ENCODE results near the gene MYL1. TPM values are rescaled to one million over a fixed set of nuclear protein-coding genes. Genes with fewer than 3 reads are reported as not detected.

The MYL1 gene
- total RNA-seq, 2 experiments from 2014 or later = not detected

- no peaks in the 10 kb centered on the region for H3K9me3 Mint-ChIP-seq
- no peaks in the 10 kb centered on the region for H3K4me1 Mint-ChIP-seq (ENCODE audit: low read depth)
- ChIA-PET POLR2A (no interaction called here), CTCF (no interaction called here)
- no peaks in the 10 kb centered on the region for H3K36me3 Mint-ChIP-seq
- DNase-seq = no peak
- intact Hi-C loops (cut with micrococcal nuclease) = no loop called here
- no peak overlapping the region for H3K27ac Mint-ChIP-seq
- no peaks in the 10 kb centered on the region for H3K27me3 Mint-ChIP-seq
- no peak overlapping the region for H3K4me3 Mint-ChIP-seq
Measured at GRCh38 chr2:210303498-210303897, 11.5 kb downstream of the MYL1 start.

- Mint-ChIP-seq H3K9me3 (no peaks in the 10 kb centered on the region), H3K4me1 (ENCODE audit: low read depth) (no peaks in the 10 kb centered on the region), H3K27ac (no peak overlapping the region), H3K36me3 (no peaks in the 10 kb centered on the region), H3K27me3 (no peaks in the 10 kb centered on the region), H3K4me3 (no peak overlapping the region)
- CTCF ChIA-PET = no interaction called here
- POLR2A ChIA-PET = no interaction called here
- intact Hi-C loops (cut with micrococcal nuclease) = no loop called here
- DNase-seq = no peak
Measured at GRCh38 chr2:210302326-210302725, 12.6 kb downstream of the MYL1 start.

GRCh38 chr2:210299866-210300373, 15.1 kb downstream of the MYL1 start:
- peaks cover 1% of the 10 kb centered on the region for H3K27me3 Mint-ChIP-seq
- H3K4me1 Mint-ChIP-seq (ENCODE audit: low read depth) = no peaks in the 10 kb centered on the region
- POLR2A ChIA-PET = no interaction called here
- no peak overlapping the region for H3K4me3 Mint-ChIP-seq
- no peak for DNase-seq
- H3K9me3 Mint-ChIP-seq = no peaks in the 10 kb centered on the region
- intact Hi-C loops (cut with micrococcal nuclease) = no loop called here
- CTCF ChIA-PET = no interaction called here
- no peak overlapping the region for H3K27ac Mint-ChIP-seq
- H3K36me3 Mint-ChIP-seq = no peaks in the 10 kb centered on the region

- DNase-seq = no peak
- intact Hi-C loops (cut with micrococcal nuclease) = no loop called here
- Mint-ChIP-seq H3K9me3 (peaks cover 8% of the 10 kb centered on the region), H3K27me3 (no peaks in the 10 kb centered on the region), H3K4me3 (no peak overlapping the region), H3K27ac (no peak overlapping the region), H3K4me1 (ENCODE audit: low read depth) (no peaks in the 10 kb centered on the region), H3K36me3 (no peaks in the 10 kb centered on the region)
- CTCF ChIA-PET = no interaction called here
- POLR2A ChIA-PET = no interaction called here
Measured at GRCh38 chr2:210288408-210288807, 26.6 kb downstream of the MYL1 start.

GRCh38 chr2:210287301-210287700, 27.7 kb downstream of the MYL1 start:
- H3K36me3 Mint-ChIP-seq = no peaks in the 10 kb centered on the region
- ChIA-PET POLR2A (no interaction called here), CTCF (no interaction called here)
- H3K4me1 Mint-ChIP-seq (ENCODE audit: low read depth) = no peaks in the 10 kb centered on the region
- intact Hi-C loops (cut with micrococcal nuclease) = no loop called here
- H3K27me3 Mint-ChIP-seq = no peaks in the 10 kb centered on the region
- H3K4me3 Mint-ChIP-seq = no peak overlapping the region
- H3K9me3 Mint-ChIP-seq = peaks cover 12% of the 10 kb centered on the region
- no peak overlapping the region for H3K27ac Mint-ChIP-seq
- no peak for DNase-seq

- Mint-ChIP-seq H3K4me3 (no peak overlapping the region), H3K27me3 (no peaks in the 10 kb centered on the region), H3K36me3 (no peaks in the 10 kb centered on the region), H3K4me1 (ENCODE audit: low read depth) (no peaks in the 10 kb centered on the region), H3K9me3 (peaks cover 12% of the 10 kb centered on the region), H3K27ac (no peak overlapping the region)
- CTCF ChIA-PET = interaction anchor here (0.6 kb wide), 1 partner anchor 1831 kb away, joined by 3 read pairs; no protein-coding TSS in a partner anchor
- intact Hi-C loops (cut with micrococcal nuclease) = no loop called here
- POLR2A ChIA-PET = no interaction called here
- no peak for DNase-seq
Measured at GRCh38 chr2:210286123-210286680, 28.8 kb downstream of the MYL1 start.

- ChIA-PET CTCF (no interaction called here), POLR2A (no interaction called here)
- no peak for DNase-seq
- Mint-ChIP-seq H3K27ac (no peak overlapping the region), H3K4me1 (ENCODE audit: low read depth) (no peaks in the 10 kb centered on the region), H3K27me3 (no peaks in the 10 kb centered on the region), H3K36me3 (no peaks in the 10 kb centered on the region), H3K4me3 (no peak overlapping the region), H3K9me3 (peaks cover 3% of the 10 kb centered on the region)
- intact Hi-C loops (cut with micrococcal nuclease) = no loop called here
Measured at GRCh38 chr2:210277133-210277532, 37.8 kb downstream of the MYL1 start.

- intact Hi-C loops (cut with micrococcal nuclease) = no loop called here
- ChIA-PET POLR2A (no interaction called here), CTCF (no interaction called here)
- Mint-ChIP-seq H3K27me3 (no peaks in the 10 kb centered on the region), H3K9me3 (no peaks in the 10 kb centered on the region), H3K4me1 (ENCODE audit: low read depth) (no peaks in the 10 kb centered on the region), H3K27ac (no peak overlapping the region), H3K4me3 (no peak overlapping the region), H3K36me3 (no peaks in the 10 kb centered on the region)
- no peak for DNase-seq
Measured at GRCh38 chr2:210271300-210271699, 43.7 kb downstream of the MYL1 start.

GRCh38 chr2:210269148-210269547, 45.8 kb downstream of the MYL1 start:
- intact Hi-C loops (cut with micrococcal nuclease) = no loop called here
- Mint-ChIP-seq H3K36me3 (no peaks in the 10 kb centered on the region), H3K9me3 (no peaks in the 10 kb centered on the region), H3K27me3 (peaks cover 4% of the 10 kb centered on the region), H3K4me1 (ENCODE audit: low read depth) (no peaks in the 10 kb centered on the region), H3K27ac (no peak overlapping the region), H3K4me3 (no peak overlapping the region)
- ChIA-PET POLR2A (no interaction called here), CTCF (no interaction called here)
- no peak for DNase-seq

GRCh38 chr2:210268281-210268680, 46.7 kb downstream of the MYL1 start:
- Mint-ChIP-seq H3K36me3 (no peaks in the 10 kb centered on the region), H3K4me3 (no peak overlapping the region), H3K4me1 (ENCODE audit: low read depth) (no peaks in the 10 kb centered on the region), H3K27me3 (peaks cover 4% of the 10 kb centered on the region), H3K27ac (no peak overlapping the region), H3K9me3 (no peaks in the 10 kb centered on the region)
- ChIA-PET POLR2A (no interaction called here), CTCF (no interaction called here)
- DNase-seq = no peak
- intact Hi-C loops (cut with micrococcal nuclease) = no loop called here

GRCh38 chr2:210267698-210268097, 47.3 kb downstream of the MYL1 start:
- Mint-ChIP-seq H3K27me3 (peaks cover 4% of the 10 kb centered on the region), H3K4me3 (no peak overlapping the region), H3K4me1 (ENCODE audit: low read depth) (no peaks in the 10 kb centered on the region), H3K9me3 (no peaks in the 10 kb centered on the region), H3K36me3 (no peaks in the 10 kb centered on the region), H3K27ac (no peak overlapping the region)
- POLR2A ChIA-PET = no interaction called here
- CTCF ChIA-PET = no interaction called here
- intact Hi-C loops (cut with micrococcal nuclease) = no loop called here
- DNase-seq = no peak

- POLR2A ChIA-PET = no interaction called here
- Mint-ChIP-seq H3K36me3 (no peaks in the 10 kb centered on the region), H3K9me3 (no peaks in the 10 kb centered on the region), H3K4me3 (no peak overlapping the region), H3K27me3 (peaks cover 4% of the 10 kb centered on the region), H3K27ac (no peak overlapping the region), H3K4me1 (ENCODE audit: low read depth) (no peaks in the 10 kb centered on the region)
- intact Hi-C loops (cut with micrococcal nuclease) = no loop called here
- no peak for DNase-seq
- CTCF ChIA-PET = no interaction called here
Measured at GRCh38 chr2:210264282-210264681, 50.7 kb downstream of the MYL1 start.

- Mint-ChIP-seq H3K27me3 (peaks cover 4% of the 10 kb centered on the region), H3K9me3 (no peaks in the 10 kb centered on the region), H3K36me3 (no peaks in the 10 kb centered on the region), H3K4me3 (no peak overlapping the region), H3K27ac (no peak overlapping the region), H3K4me1 (ENCODE audit: low read depth) (no peaks in the 10 kb centered on the region)
- ChIA-PET POLR2A (no interaction called here), CTCF (no interaction called here)
- intact Hi-C loops (cut with micrococcal nuclease) = no loop called here
- DNase-seq = no peak
Measured at GRCh38 chr2:210263841-210264240, 51.1 kb downstream of the MYL1 start.

GRCh38 chr2:210262036-210262435, 52.9 kb downstream of the MYL1 start:
- ChIA-PET CTCF (no interaction called here), POLR2A (no interaction called here)
- intact Hi-C loops (cut with micrococcal nuclease) = no loop called here
- Mint-ChIP-seq H3K36me3 (no peaks in the 10 kb centered on the region), H3K9me3 (no peaks in the 10 kb centered on the region), H3K4me1 (ENCODE audit: low read depth) (no peaks in the 10 kb centered on the region), H3K4me3 (no peak overlapping the region), H3K27me3 (peaks cover 4% of the 10 kb centered on the region), H3K27ac (no peak overlapping the region)
- no peak for DNase-seq
